Nephron (organoid): Measurements from ENCODE around the gene KIAA0930.
A peak's percentile ranks its signal among the peaks of the same experiment; 100 is the strongest.

Experiments
- H3K27ac Mint-ChIP-seq, 3 experiments: 2 replicates each; pipeline ENCODE4 v1.8.0; 2020; ENCODE audit warnings: mixed read lengths in 3 of 3, mild to moderate bottlenecking in 2 of 3, moderate library complexity in 1 of 3
- H3K27me3 Mint-ChIP-seq: 2 replicates; pipeline ENCODE4 v1.8.0; 2021; ENCODE audit warnings: low read depth, mild to moderate bottlenecking, moderate library complexity, mixed read lengths
- H3K36me3 Mint-ChIP-seq: 2 replicates; pipeline ENCODE4 v1.8.0; 2020; ENCODE audit warnings: low read depth, mixed read lengths
- H3K4me1 Mint-ChIP-seq: 2 replicates; pipeline ENCODE4 v1.8.0; 2020; ENCODE audit warnings: mixed read lengths
- H3K4me3 Mint-ChIP-seq, 3 experiments: 2 replicates each; pipeline ENCODE4 v1.8.0; 2020; ENCODE audit warnings: mild to moderate bottlenecking in 3 of 3, mixed read lengths in 3 of 3, moderate library complexity in 2 of 3
- H3K9me3 Mint-ChIP-seq: 2 replicates; pipeline ENCODE4 v1.8.0; 2020; ENCODE audit warnings: mixed read lengths
- TF ChIP-seq, protein P1 (sequence below), 3 experiments: fragments of 200-600 bp; sonication (generic); IDR thresholded peaks; one replicate each; pipeline ENCODE4 v1.5.0; 2021; ENCODE audit warnings: antibody characterized with exemption in 3 of 3; ENCODE audit not compliant: unreplicated experiment in 3 of 3

Gene KIAA0930

DNA sequence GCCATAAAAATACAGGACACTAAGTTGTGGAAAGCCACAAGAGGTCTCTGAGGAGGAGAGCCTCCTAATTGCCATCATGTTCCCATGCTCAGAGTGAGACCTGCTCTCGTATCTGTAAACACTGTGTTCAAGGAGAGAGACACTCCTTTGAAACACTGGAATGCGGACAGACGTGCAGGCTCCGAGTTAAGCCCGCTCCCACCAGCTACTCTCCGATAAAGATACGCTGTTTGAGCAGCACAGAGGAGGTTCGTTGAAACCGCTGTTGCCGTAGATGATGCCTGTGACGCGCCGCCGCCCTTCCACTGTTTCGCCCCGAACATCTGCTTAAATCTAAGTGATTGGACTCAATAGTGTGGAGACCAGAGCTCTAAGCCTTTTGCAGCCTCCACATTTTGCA lies 51.9 kb downstream of the KIAA0930 start:
- TF ChIP-seq, protein P1, sequence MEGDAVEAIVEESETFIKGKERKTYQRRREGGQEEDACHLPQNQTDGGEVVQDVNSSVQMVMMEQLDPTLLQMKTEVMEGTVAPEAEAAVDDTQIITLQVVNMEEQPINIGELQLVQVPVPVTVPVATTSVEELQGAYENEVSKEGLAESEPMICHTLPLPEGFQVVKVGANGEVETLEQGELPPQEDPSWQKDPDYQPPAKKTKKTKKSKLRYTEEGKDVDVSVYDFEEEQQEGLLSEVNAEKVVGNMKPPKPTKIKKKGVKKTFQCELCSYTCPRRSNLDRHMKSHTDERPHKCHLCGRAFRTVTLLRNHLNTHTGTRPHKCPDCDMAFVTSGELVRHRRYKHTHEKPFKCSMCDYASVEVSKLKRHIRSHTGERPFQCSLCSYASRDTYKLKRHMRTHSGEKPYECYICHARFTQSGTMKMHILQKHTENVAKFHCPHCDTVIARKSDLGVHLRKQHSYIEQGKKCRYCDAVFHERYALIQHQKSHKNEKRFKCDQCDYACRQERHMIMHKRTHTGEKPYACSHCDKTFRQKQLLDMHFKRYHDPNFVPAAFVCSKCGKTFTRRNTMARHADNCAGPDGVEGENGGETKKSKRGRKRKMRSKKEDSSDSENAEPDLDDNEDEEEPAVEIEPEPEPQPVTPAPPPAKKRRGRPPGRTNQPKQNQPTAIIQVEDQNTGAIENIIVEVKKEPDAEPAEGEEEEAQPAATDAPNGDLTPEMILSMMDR (IDR thresholded peaks at IDR 0.05; ENCODE audit: unreplicated experiment in 3 of 3): no peak
- no peaks in the 10 kb centered on the region for H3K27me3 Mint-ChIP-seq
- peaks cover 42% of the 10 kb centered on the region for H3K36me3 Mint-ChIP-seq
- no peak overlapping the region for H3K4me3 Mint-ChIP-seq
- no peak overlapping the region for H3K27ac Mint-ChIP-seq
- H3K4me1 Mint-ChIP-seq: no peaks in the 10 kb centered on the region
- no peaks in the 10 kb centered on the region for H3K9me3 Mint-ChIP-seq

DNA sequence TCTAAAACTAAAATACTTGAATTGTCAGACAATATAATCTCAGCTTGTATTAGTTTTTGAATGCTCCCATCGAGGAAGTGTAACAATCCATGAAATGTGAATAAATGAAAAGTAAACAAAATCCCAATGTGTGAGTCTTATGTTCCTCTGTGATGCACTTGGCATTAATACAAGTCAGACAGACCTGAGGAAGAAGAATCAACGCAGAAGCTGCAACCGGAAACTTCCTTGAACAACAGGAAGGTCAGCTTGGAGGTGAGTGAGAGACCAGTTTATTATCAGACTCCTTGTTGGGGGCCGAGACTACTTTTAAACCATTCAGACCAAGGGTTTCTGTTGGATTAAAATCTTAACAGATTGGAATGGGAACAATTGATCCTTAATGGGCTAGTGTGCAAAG lies 52.8 kb downstream of the KIAA0930 start:
- Mint-ChIP-seq H3K36me3 (peaks cover 51% of the 10 kb centered on the region), H3K9me3 (no peaks in the 10 kb centered on the region), H3K27me3 (no peaks in the 10 kb centered on the region), H3K4me3 (no peak overlapping the region), H3K4me1 (no peaks in the 10 kb centered on the region), H3K27ac (peak overlapping the region in 2 of 3 experiments; percentile 3 to 40)
- TF ChIP-seq, protein P1 (IDR thresholded peaks at IDR 0.05; ENCODE audit: unreplicated experiment in 3 of 3): no peak

DNA sequence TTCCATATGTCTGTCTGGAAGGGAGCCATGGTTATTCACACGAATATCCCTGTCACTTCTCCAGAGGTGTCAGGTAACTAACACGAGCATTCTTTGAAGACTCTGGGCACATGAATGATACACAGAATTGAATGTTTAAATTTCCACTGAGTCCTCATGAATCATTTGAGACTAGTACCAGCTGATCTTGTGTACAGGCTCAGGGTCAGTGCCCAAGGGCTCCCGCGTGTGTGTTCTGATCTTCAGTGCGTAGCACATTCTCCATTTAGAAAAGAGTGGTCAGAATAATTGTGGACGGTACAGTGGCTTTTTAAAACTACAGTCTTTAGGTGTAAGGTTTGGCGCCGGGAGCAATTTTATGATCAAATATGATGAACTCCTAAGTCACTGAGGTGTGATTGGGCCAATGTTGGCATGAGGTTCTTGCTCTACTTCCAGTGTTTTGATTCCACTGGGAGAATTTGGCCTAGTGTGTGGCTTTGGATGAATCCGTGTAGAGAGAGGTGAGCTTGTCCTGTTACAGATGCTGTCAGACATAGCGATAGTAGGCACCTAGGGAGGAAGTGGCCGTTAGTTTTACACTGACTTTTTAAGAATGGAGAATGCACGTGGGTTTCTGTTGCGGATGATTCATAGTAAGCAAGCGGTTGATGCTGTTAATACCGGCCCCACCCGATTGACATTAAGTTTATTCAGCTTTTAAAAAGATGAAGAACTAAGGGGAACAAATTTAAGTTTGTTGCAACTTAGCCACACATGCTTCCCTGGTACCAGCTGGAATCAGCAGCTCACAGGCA lies 54.8 kb downstream of the KIAA0930 start:
- H3K9me3 Mint-ChIP-seq: no peaks in the 10 kb centered on the region
- H3K36me3 Mint-ChIP-seq: peaks cover 65% of the 10 kb centered on the region
- H3K4me3 Mint-ChIP-seq: no peak overlapping the region
- H3K27ac Mint-ChIP-seq: no peak overlapping the region
- no peaks in the 10 kb centered on the region for H3K27me3 Mint-ChIP-seq
- H3K4me1 Mint-ChIP-seq: no peaks in the 10 kb centered on the region
- TF ChIP-seq, protein P1 (IDR thresholded peaks at IDR 0.05; ENCODE audit: unreplicated experiment in 3 of 3): no peak

DNA sequence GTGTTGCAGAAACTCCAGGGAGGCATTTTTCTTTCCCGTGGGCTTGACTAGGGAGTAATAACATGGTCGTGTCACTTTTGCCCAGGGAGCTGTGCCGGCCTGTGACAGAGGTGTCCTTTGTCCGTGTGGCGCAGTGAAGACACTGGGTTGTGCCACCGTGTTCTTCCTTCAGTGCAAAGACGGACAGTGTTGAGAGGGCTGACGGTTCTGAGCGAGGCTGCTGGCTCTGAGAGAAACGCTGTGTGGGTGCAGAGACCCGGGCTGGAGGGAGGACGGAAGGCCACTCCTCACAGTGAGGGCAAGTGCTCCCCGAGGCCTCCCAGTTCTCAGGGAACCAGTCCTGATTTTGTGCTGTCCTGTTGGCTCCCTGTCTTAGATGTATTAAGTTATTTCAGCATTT lies 56.7 kb downstream of the KIAA0930 start:
- no peak overlapping the region for H3K4me3 Mint-ChIP-seq
- H3K36me3 Mint-ChIP-seq: peaks cover 83% of the 10 kb centered on the region
- TF ChIP-seq, protein P1 (IDR thresholded peaks at IDR 0.05; ENCODE audit: unreplicated experiment in 3 of 3): no peak
- no peaks in the 10 kb centered on the region for H3K4me1 Mint-ChIP-seq
- no peaks in the 10 kb centered on the region for H3K27me3 Mint-ChIP-seq
- H3K27ac Mint-ChIP-seq: no peak overlapping the region
- no peaks in the 10 kb centered on the region for H3K9me3 Mint-ChIP-seq

GRCh38 chr22:45181766-45182165 lies 58.9 kb downstream of the KIAA0930 start:
- TF ChIP-seq, protein P1 (IDR thresholded peaks at IDR 0.05; ENCODE audit: unreplicated experiment in 3 of 3): no peak
- Mint-ChIP-seq H3K9me3 (no peaks in the 10 kb centered on the region), H3K36me3 (peaks cover 88% of the 10 kb centered on the region), H3K27ac (no peak overlapping the region), H3K4me1 (no peaks in the 10 kb centered on the region), H3K4me3 (no peak overlapping the region), H3K27me3 (no peaks in the 10 kb centered on the region)

GRCh38 chr22:45181240-45181639 lies 59.5 kb downstream of the KIAA0930 start:
- H3K4me3 Mint-ChIP-seq: no peak overlapping the region
- peaks cover 92% of the 10 kb centered on the region for H3K36me3 Mint-ChIP-seq
- H3K27ac Mint-ChIP-seq: no peak overlapping the region

More at GRCh38 chr22:45181240-45181639, 59.5 kb downstream of the KIAA0930 start:
- H3K9me3 Mint-ChIP-seq: no peaks in the 10 kb centered on the region
- H3K27me3 Mint-ChIP-seq: no peaks in the 10 kb centered on the region
- TF ChIP-seq, protein P1 (IDR thresholded peaks at IDR 0.05; ENCODE audit: unreplicated experiment in 3 of 3): no peak
- H3K4me1 Mint-ChIP-seq: no peaks in the 10 kb centered on the region
